GM21723 (cell line): ENCODE measurements around the gene GNG7.
"Not testable (repeated sequence)": the region's sequence is repeated elsewhere in the genome, so short reads cannot be mapped to it uniquely, and the experiment has no call there.

Experiments
- ATAC-seq: cut with Tn5 transposase; IDR thresholded peaks from one replicate; pipeline ENCODE4 v1.9.1; 2021; ENCODE audit warnings: mild to moderate bottlenecking, moderate library complexity; ENCODE audit not compliant: unreplicated experiment

GNG7 gene

DNA sequence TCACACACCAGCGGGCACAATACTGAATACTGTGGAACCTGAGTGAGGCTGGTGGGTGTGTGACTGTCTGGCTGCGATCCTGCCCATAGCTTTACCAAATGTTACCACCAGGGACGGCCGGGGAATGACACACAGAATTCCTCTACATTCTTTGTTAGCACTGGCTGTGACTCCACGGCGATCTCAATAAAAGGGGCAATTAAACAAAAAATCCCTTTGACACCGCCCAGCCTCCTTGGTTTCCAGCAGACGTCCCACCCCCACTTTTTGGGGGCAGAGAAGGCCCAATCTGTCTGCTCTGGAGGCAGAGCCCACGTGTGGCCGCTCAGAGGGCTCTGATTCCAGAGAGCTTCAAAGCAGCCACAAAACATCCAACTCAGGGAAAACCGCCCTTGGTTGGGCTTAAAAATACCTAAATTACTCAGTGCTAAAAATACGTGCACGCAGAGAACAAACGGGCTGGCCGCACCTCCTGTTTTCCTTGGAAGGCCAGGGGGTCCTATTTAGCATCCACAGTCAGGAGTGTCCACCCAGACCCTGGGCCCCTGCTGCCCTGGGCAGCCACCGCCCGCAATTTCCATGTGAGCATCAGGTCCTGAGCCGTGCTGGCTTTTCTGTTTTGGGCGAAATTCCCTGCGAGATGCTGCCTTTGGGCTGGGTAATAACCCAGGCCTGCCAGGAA is 178.7 kb downstream of the GNG7 start:
- ATAC-seq, result no peak

DNA sequence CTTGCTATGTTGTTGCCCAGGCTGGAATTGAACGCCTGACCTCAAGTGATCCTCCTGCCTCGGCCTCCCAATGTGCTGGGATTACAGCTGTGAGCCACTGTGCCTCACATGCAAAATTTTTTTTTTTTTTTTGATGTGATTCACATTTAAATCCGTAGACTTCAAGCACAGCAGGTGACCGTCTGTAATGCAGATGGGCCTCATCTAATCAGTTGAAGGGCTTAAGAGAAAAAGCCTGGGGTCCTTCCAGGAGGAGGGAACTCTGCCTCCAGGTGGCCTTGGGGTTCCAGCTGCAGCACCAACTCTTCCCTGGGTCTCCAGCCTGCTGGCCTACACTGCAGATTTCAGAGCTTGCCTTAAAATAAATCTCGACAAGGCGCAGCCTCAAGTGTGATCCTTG is 183.0 kb downstream of the GNG7 start:
- no peak for ATAC-seq

DNA sequence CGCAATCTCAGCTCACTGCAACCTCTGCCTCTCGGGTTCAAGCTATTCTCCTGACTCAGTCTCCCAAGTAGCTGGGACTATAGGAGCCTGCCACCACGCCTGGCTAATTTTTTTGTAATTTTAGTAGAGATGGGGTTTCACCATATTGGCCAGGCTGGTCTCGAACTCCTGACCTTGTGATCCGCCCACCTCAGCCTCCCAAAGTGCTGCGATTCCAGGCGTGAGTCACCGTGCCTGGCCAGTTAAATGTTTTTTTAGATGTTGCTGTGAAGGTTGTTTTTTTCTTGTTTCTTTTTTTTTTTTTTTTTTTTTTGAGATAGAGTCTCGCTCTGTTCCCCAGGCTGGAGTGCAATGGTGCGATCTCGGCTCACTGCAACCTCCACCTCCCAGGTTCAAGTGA is 183.6 kb downstream of the GNG7 start:
- not testable (repeated sequence) for ATAC-seq

DNA sequence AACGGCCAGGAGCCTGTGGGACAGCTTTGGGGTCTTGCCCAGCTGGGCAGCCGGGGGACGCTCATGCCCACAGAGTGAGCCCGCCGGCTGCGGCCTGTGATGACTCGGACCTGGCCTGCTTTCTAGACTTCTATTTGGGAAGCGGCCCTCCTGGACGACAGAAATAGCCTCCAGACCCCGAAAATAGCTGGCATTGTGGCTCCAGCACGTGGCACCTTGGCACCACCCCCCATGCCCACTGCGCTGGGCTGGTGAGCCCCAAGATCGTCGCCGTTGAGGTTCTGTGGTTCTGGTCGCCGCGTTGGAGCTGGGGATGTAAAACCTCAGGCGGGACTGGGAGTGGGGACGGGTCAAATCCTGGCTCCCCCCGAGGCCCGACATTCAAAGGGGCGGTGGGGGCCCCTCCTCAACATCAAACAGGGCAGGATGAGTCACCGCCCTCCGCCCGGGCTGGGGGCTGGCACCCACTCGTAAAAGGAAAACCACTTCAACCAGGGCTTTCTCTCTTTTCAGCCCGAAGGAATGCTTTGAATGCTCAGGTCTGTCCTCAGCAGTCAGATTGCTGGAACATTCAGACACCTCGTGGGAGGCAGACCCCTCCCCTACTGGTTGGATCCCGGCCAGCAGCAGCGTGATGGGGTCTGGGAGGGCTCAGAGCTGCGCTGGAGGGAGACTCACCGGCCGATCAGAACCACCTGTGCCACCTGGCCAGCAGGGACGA is 184.5 kb downstream of the GNG7 start:
- ATAC-seq, result no peak

DNA sequence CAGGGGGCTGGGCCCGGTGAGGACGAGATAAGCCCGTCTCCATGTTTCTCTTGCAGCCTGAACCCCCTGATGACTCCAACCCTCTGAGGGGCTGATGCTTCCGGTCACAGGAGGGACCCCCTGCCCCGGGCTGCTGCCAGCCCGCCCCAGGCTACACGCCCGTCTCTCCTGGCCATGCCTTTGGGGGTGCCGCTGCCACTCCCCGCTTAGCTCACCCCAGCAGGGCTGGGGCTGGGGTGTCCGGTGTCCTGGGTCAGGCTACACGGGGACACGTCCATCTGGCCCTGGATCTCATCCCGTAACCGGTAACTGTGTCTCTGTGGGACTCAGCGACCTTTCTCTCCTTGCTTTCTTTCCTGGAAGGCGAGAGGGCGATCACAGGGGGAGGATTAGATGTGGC is 185.8 kb downstream of the GNG7 start:
- ATAC-seq, result no peak

DNA sequence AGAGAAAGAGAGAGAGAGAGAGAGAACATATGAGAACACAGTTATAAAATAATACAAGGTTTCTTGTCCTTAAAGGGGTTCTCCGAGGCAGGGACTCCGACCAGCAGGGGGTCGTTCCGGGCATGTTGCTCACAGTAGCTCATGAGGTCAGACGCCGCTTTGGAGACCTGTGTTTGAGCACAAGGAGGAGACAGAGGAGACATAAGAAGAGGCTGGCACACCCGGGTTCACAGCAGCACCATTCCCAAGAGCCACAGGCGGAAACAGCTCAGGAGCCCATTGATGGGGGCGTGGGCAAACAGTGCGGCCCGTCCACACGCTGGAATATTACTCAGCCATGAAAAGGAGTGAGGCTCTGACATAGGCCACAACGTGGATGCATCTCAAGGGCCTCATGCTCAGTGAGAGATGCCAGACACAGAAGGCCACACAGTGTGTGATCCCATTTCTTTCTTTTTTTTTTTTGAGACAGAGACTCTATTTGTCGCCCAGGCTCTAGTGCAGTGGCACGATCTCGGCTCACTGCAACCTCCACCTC is 187.4 kb downstream of the GNG7 start:
- no peak for ATAC-seq

DNA sequence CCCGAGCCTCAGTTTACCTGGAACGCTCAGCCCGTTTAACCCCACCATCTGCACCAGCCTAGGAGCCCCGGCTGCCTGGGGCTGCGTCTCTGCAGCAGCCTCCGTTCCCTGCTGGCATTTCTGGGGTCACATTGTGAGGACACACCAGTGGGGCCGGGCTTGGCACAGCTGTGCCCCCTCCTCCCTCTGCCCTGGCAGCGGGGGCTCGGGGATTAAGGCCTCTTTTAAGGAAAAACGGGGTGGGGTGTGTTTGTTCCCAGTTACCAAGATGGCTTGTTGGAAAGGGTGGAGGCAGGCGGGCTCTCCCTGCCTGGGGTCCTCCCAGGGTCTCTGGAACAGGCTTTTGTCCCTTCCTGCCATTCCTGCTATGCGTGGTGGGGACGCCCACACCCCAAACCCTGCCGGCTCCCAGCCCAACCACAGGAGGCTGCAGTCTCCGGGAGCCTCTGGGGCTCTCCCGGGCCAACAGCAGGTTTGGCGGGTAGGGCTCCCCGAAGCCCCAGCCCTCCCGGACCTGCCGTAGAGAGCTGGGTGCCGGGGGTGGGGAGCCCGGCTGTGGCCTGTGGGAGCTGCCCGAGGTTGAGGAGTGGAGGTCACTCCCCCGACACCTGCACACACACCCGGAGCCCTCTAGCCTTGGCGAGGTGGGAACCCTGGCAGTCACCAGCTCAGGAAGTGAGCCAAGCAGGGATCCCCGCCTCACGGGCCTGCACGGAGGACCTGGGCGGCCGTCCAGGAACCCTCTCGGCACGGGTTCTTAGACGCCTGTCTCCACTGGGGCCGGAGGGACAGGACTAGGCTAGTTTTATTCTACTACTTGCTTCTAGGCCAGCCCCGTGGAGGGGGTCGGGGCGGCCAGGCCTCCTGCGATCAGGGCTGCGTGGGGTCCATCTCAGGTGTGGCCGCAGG is 189.7 kb downstream of the GNG7 start:
- ATAC-seq, result no peak

DNA sequence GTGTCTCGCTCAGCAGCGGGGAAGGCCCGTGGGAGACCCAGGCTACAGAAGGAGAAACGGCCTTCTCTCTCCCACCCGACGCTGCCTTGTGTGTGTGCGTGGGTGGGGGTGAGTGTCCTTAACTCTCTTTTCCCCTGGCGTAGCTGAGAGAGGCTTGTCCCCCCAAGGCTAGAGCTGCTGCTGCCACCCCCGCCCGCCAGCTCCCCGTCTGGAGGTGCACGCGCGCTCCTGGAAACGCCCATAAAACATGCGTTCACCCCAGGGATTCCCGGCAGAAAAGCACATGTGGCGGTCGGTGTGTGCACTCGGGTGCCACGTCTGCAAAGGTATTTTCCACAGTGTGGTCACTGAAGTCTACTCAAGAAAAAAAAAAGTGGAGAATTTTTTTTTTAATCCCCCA is 190.5 kb downstream of the GNG7 start:
- ATAC-seq, result no peak

DNA sequence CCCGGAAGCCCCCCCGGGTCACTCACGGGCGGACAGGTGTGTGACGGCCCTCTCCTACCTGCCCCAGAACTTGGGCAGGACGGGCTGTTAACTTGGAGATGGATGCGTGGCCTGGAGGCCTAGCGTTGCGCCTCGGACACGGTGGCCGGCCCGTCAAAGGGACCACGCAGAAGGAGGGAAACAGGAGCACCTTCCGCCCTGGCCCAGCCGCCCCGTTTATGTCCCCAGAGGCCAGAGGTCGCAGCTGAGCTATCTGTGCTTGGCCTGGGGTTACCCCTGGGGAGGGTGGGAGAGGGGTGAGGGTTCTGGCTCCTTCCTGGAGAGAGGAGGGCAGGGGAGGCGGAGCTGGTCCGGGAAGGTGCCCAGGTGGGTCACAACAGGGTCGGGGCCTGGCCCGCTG is 190.9 kb downstream of the GNG7 start:
- ATAC-seq, result no peak

DNA sequence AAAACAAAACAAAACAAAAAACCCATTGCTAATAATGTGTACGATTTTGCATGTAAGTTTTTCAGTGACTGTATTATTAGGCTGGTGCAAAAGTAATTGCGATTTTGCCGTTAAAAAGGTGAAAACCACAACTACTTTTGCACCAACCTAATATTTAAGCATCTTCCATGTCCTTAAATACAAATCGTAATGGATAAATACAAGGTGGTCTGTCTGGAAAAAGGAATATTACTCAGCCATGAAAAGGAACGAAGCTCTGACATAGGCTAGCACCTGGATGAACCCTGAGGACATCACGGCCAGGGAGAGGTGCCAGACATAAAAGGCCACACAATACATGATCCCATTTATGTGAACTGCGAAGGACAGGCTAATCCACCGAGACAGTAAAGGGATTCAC is 193.4 kb downstream of the GNG7 start:
- no peak for ATAC-seq

DNA sequence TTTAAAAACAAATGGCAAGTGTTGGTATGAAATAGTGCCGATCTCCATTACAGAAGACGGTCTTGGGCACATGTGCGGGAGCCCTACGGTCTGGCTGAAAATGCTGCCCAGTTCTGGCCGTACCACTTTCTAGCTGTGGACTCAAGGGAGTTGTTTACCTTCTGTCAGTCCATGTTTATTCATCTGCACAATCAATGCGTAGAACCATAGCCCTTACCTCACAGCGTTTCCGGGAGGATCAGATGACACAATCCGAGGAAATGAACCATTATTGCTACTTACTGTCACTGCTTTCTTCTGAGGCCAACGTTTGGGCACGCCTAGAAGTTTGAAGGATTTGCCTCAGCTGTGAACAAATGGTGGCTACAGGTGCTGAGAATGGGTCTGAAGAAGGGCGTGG is 195.4 kb downstream of the GNG7 start:
- ATAC-seq, result no peak

DNA sequence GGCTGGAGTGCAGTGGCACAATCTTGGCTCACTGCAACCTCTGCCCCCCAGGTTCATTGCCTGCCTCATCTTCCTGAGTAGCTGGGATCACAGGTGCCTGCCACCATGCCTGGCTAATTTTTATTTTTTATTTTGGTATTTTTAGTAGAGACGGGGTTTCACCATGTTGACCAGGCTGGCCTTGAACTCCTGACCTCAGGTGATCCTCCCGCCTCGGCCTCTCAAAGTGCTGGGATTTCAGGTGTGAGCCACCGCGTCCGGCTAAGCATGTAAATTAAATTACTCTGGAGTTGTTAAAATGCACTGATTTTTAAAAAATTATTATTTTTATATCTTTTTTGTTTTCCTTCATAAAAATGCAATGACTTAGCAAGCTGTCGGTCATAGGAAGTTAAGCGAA is 195.8 kb downstream of the GNG7 start:
- not testable (repeated sequence) for ATAC-seq

DNA sequence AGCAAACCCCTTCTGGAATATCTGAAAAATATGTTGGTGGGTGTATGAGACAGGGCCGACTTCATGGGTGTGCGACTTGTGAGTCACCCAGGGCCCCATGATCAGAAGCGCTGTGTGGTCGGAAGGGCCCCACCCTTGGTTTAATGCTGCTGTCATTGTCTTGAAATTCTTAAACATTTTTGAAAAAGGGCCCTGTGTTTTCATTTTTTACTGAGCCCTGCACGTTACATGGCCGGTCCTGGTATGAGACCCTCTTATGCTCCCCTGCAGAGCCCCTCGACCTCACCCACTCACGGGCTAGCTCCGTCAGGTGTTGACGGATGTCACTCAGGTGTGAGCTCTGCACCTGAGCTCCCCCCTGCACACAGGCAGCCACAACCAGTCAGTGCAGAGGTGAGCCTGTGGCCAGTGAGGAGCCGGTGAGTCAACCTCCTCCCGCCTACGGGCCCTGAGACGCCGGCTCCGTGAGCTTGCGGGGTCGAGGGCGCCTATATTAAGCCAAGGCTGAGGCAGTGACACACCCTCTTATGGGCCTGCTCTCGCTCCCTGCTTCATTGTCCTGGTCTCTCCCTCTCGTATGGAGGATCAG is 198.9 kb downstream of the GNG7 start:
- ATAC-seq, result no peak

DNA sequence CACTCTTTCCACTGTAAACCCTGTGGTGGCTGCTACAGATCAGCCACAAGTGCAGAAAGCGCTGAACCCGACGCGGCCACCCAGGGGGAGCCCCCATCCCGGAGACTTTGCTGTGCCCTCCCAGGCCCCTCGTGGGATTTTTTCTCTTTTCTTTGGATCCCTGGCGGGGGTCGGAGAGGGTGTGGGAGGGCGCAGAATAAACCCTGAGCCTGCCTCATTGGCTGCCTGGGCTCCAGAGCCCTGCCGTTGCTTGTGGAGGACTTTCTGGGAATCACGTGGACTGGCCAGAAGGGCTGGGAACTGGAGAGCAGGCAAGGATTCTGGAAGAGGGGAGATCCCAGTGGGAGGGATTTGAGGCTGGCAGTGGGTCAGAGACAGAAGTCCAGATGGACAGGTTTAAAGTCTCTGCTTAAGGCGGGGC is 201.6 kb downstream of the GNG7 start:
- ATAC-seq, result no peak

DNA sequence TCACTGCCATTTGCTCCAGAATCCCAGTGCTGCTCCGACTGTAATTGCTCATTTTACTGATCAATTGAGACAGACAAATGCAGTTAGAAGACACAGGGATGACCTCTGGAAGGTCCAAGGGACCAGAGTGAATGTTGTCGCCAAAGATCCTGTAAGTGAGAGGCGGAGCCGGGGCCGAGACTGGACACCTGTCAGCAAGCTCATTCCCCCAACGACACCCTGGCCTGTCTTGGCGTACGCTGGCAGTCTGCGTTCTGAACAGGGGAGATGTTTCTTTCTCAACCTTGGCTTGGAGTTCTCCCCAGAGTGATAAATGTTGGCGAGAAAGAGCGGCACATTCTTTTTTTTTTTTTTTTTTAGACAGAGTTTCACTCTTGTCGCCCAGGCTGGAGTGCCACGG is 202.3 kb downstream of the GNG7 start:
- no peak for ATAC-seq

DNA sequence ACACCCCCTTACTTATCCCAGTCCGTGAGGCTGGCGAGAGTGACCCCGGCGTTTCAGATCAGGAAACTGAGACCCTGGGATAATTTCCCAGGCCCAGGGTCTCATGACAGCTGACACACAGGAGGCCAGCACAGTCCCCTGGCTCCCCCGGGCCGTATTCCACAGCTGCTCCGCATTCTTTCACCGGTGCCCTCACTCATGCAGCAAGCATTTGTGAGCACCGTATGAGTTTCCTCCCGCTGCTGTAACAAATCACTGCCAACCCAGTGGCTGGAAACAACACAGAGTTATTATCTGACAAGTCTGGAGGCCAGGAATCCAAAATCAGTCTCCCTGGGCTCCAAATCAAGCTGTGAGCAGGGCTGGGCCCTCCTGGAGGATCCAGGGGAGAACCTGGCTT is 205.3 kb downstream of the GNG7 start:
- no peak for ATAC-seq

DNA sequence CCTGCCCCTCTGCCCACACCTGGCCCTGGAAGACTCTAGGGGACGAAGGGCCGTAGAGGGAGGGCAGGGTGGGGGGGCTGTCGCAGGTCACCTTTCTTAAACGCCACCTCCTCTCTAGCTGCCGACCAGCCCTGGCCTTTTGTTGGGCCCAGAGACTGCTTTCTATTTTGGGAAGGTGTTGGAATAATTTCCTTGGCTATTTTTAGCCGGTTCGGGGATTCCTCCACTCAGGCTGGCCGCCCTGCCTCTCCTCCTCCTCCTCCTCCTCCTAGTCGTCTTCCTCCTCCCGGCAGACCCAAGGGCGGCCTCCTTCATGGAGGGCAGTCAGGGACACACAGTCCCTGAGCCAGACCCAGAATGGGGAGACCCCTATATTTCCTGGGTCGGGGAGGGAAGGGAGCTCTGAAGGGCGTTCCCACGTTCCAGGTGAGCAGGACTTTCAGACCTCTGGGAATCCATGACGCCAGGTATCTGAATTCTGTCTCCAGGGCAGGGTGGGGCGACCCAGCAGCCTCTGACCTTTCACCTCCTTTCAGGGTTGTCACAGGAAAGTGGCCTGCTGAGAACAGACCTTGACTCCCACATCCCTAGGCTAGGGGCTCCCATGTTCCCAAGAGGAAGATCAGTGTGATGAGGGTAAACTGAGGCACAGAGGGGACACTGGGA is 206.7 kb downstream of the GNG7 start:
- no peak for ATAC-seq

DNA sequence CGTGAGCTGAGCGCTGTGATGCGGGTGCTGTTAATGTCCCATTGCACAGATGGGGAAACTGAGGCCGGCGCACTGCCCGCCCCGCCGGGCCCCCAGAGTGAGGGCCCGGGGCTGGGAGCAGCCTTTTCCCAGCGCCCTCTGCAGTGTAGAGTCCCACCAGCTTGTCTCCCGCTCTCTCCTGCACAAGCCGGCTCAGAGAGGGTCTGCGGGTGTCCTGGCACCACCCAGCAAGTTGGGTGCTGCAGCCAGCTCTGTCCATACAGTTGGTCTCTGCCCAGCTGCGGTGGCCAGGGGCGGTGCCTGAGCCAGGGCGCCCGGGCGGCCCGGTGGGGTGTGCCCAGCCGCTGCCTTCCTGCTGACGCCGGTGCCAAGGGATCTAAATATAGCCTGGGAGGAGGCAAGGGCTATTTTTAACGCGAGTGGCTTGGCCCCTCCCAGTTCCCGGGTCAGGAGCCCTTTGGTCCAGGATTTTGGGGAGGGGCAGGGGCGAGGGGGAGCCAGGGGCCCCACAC is 207.3 kb downstream of the GNG7 start:
- ATAC-seq, result no peak

DNA sequence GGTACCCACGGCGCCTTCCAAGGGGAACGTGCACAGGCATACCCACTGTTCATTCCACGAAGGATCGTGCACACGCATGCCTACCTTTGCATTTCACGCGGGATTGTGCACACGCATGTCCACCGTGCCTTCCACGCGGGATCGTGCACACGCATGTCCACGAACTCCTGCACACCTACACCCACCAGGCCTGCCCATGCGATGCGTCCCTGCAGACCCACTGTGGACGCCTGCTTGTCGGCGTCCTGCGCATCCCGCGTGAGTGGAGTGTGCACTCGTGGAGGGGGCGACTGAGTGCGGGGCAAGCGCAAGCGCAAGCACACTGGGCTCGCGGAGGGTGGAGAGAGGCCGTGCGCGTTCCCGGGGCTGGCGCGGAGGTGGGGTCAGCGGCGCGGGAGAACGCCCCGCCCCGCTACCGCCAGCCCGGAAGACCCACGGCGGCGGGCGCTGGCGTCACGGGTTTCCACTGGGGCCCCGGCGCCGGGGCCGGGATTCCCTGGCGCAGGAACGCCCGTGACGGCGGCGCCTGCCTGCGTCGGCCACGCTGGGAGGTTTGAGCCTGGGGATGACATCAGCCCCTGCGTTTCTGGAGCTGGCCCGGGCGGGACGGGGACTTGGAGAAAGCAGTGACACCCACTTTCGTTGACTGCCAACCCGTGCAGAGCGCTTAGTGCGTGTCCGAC is 207.9 kb downstream of the GNG7 start:
- ATAC-seq, result no peak

DNA sequence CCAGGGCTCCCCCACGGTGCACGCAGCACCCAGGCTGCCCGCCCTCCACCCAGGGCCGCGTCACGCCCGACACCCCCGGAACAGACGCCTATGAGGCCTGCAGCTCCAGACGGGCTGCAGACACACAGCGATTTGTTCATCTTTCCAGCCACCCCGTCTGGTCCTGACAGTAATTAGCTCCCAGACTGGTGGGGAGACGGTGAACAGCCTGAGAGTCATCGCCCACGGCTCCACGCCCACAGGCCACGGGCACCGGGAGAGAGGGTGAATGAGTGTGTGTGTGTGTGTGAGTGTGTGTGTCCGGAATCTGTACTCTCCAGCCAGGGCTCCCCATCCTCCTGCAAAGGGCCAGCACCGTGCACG is 208.4 kb downstream of the GNG7 start:
- ATAC-seq, result no peak
